ENCODE measurements around the gene NSUN7.

Gene NSUN7

DNA sequence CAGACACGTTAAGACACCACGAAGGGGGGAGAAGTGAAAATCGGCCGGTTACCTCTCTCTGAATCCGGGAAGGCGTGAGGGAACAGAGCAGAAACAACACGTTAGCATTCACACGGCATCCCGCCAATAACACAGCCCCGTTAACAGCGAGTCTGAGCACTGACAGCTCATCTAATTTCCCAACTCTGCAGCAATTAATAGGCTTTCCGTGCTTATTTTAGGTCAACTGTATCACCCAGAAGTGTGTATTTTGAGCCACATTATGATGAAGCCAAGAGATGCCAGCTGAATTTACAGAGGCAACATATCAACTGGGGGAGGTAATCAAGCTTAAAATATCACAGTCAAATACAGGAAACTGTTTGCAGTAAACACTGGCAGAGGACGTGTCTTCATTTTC is 92.6 kb downstream of the NSUN7 start:
- TF ChIP-seq ARNT (IDR thresholded peaks at IDR 0.05) (no peak), ELF4 (IDR thresholded peaks at IDR 0.05) (no peak), L3MBTL2 (conservative IDR thresholded peaks at IDR 0.05) (no peak), BHLHE40 (IDR thresholded peaks at IDR 0.05; ENCODE audit: borderline replicate concordance) (no peak), ZNF384 (IDR thresholded peaks at IDR 0.05) (no peak), FOXK2 (IDR thresholded peaks at IDR 0.05) (no peak), FOXA1 (IDR thresholded peaks at IDR 0.05) (no peak), FOXM1 (IDR thresholded peaks at IDR 0.05; ENCODE audit: borderline replicate concordance) (no peak), NFRKB (IDR thresholded peaks at IDR 0.05) (no peak), LEF1 (IDR thresholded peaks at IDR 0.05; ENCODE audit: borderline replicate concordance) (no peak), HDGF (IDR thresholded peaks at IDR 0.05; ENCODE audit: borderline replicate concordance) (no peak), SP1 (IDR thresholded peaks at IDR 0.05) (no peak), TARDBP (IDR thresholded peaks at IDR 0.05) (no peak), SUZ12 (IDR thresholded peaks at IDR 0.05) (no peak), CTBP1 (IDR thresholded peaks at IDR 0.05; ENCODE audit: borderline replicate concordance) (no peak)
- TF ChIP-seq, protein P1, sequence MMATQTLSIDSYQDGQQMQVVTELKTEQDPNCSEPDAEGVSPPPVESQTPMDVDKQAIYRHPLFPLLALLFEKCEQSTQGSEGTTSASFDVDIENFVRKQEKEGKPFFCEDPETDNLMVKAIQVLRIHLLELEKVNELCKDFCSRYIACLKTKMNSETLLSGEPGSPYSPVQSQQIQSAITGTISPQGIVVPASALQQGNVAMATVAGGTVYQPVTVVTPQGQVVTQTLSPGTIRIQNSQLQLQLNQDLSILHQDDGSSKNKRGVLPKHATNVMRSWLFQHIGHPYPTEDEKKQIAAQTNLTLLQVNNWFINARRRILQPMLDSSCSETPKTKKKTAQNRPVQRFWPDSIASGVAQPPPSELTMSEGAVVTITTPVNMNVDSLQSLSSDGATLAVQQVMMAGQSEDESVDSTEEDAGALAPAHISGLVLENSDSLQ (IDR thresholded peaks at IDR 0.05) = no peak
- POLR2A ChIA-PET = no interaction called here
- DNase-seq (ENCODE audit: extremely low spot score) = no peak
- CTCF ChIA-PET = no interaction called here

GRCh38 chr4:40842725-40843423 is 93.1 kb downstream of the NSUN7 start:
- POLR2A ChIA-PET = no interaction called here
- CTCF ChIA-PET = interaction anchor here (0.7 kb wide), 1 partner anchor 15 kb away, joined by 3 read pairs; no protein-coding TSS in a partner anchor
- TF ChIP-seq L3MBTL2 (conservative IDR thresholded peaks at IDR 0.05) = no peak
- TF ChIP-seq, protein P1 (IDR thresholded peaks at IDR 0.05) = no peak
- TF ChIP-seq CTBP1 (IDR thresholded peaks at IDR 0.05; ENCODE audit: borderline replicate concordance) = no peak
- no peak for TF ChIP-seq NFRKB (IDR thresholded peaks at IDR 0.05)
- no peak for TF ChIP-seq FOXM1 (IDR thresholded peaks at IDR 0.05; ENCODE audit: borderline replicate concordance)
- TF ChIP-seq FOXA1 (IDR thresholded peaks at IDR 0.05) = no peak
- no peak for TF ChIP-seq ZNF384 (IDR thresholded peaks at IDR 0.05)
- no peak for TF ChIP-seq SP1 (IDR thresholded peaks at IDR 0.05)
- no peak for TF ChIP-seq SUZ12 (IDR thresholded peaks at IDR 0.05)
- no peak for TF ChIP-seq HDGF (IDR thresholded peaks at IDR 0.05; ENCODE audit: borderline replicate concordance)
- no peak for TF ChIP-seq ELF4 (IDR thresholded peaks at IDR 0.05)
- no peak for TF ChIP-seq FOXK2 (IDR thresholded peaks at IDR 0.05)
- no peak for TF ChIP-seq BHLHE40 (IDR thresholded peaks at IDR 0.05; ENCODE audit: borderline replicate concordance)
- no peak for TF ChIP-seq TARDBP (IDR thresholded peaks at IDR 0.05)
- TF ChIP-seq ARNT (IDR thresholded peaks at IDR 0.05) = no peak
- TF ChIP-seq LEF1 (IDR thresholded peaks at IDR 0.05; ENCODE audit: borderline replicate concordance) = no peak
- DNase-seq (ENCODE audit: extremely low spot score) = no peak

- no peak for DNase-seq (ENCODE audit: extremely low spot score)
- no peak for TF ChIP-seq ZNF384 (IDR thresholded peaks at IDR 0.05)
- TF ChIP-seq CTBP1 (IDR thresholded peaks at IDR 0.05; ENCODE audit: borderline replicate concordance) = no peak
- TF ChIP-seq NFRKB (IDR thresholded peaks at IDR 0.05) = no peak
- no peak for TF ChIP-seq FOXA1 (IDR thresholded peaks at IDR 0.05)
- no peak for TF ChIP-seq BHLHE40 (IDR thresholded peaks at IDR 0.05; ENCODE audit: borderline replicate concordance)
- TF ChIP-seq SUZ12 (IDR thresholded peaks at IDR 0.05) = no peak
- no peak for TF ChIP-seq FOXK2 (IDR thresholded peaks at IDR 0.05)
- TF ChIP-seq ARNT (IDR thresholded peaks at IDR 0.05) = no peak
- no peak for TF ChIP-seq HDGF (IDR thresholded peaks at IDR 0.05; ENCODE audit: borderline replicate concordance)
- TF ChIP-seq, protein P1 (IDR thresholded peaks at IDR 0.05) = no peak
- no peak for TF ChIP-seq LEF1 (IDR thresholded peaks at IDR 0.05; ENCODE audit: borderline replicate concordance)
- ChIA-PET POLR2A (no interaction called here), CTCF (interaction anchor here (0.7 kb wide), 1 partner anchor 14 kb away, joined by 3 read pairs; no protein-coding TSS in a partner anchor)
Measured at GRCh38 chr4:40843696-40844095, 93.9 kb downstream of the NSUN7 start.

DNA sequence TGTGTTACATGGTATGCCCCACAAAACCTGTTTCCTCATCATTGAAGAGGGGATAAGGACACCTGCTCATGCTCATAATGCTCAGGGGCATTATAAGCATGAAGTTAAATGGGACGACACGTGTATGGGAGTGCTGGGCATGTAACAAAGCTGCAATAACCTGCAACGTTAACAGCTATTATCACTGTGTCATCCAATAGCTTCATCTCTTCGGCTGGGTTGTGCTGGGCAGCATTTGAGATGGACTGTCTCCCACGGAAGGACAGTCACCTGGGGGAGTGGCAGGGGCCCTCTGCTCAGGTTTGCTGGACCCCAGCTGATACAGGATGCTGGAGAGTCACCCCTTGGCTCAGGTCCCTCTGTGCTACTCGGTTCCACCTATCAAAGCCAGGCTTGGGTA is 94.5 kb downstream of the NSUN7 start:
- no peak for DNase-seq (ENCODE audit: extremely low spot score)
- TF ChIP-seq TARDBP (IDR thresholded peaks at IDR 0.05) (no peak), ZNF384 (IDR thresholded peaks at IDR 0.05) (no peak), ARNT (IDR thresholded peaks at IDR 0.05) (no peak), SUZ12 (IDR thresholded peaks at IDR 0.05) (no peak), CTBP1 (IDR thresholded peaks at IDR 0.05; ENCODE audit: borderline replicate concordance) (no peak), FOXA1 (IDR thresholded peaks at IDR 0.05) (no peak), ELF4 (IDR thresholded peaks at IDR 0.05) (no peak), BHLHE40 (IDR thresholded peaks at IDR 0.05; ENCODE audit: borderline replicate concordance) (no peak), L3MBTL2 (conservative IDR thresholded peaks at IDR 0.05) (no peak), HDGF (IDR thresholded peaks at IDR 0.05; ENCODE audit: borderline replicate concordance) (no peak), SP1 (IDR thresholded peaks at IDR 0.05) (no peak), NFRKB (IDR thresholded peaks at IDR 0.05) (no peak), LEF1 (IDR thresholded peaks at IDR 0.05; ENCODE audit: borderline replicate concordance) (no peak), FOXM1 (IDR thresholded peaks at IDR 0.05; ENCODE audit: borderline replicate concordance) (no peak), FOXK2 (IDR thresholded peaks at IDR 0.05) (no peak)
- TF ChIP-seq, protein P1 (IDR thresholded peaks at IDR 0.05) = no peak
- ChIA-PET CTCF (interaction anchor here (0.6 kb wide), 1 partner anchor 422 kb away, joined by 5 read pairs; no protein-coding TSS in a partner anchor), POLR2A (no interaction called here)
